Measurements from ENCODE around the gene LRRC17. TPM values are rescaled to one million over a fixed set of nuclear protein-coding genes. Genes with fewer than 3 reads are reported as not detected.

Gene LRRC17
- total and polyA plus RNA-seq, 8 donors: 0.76 to 2.7 (median 1.9) TPM

GRCh38 chr7:102990642-102991041 lies 77.8 kb downstream of the LRRC17 start:
- Histone ChIP-seq H3K27me3 (no peaks in the 10 kb centered on the region), H3K4me3 (no peak overlapping the region), H3K36me3 (no peaks in the 10 kb centered on the region), H3K4me1 (peaks cover 9 to 35% (median 27%) of the 10 kb centered on the region in 3 donors), H3K9me3 (no peaks in the 10 kb centered on the region), H3K27ac (peak overlapping the region in 3 of 4 donors; percentile 2 to 88 (median 67))
- no peak for TF ChIP-seq CTCF (IDR thresholded peaks at IDR 0.05)
- no peak for DNase-seq
- intact Hi-C loops (cut with DNase I): no loop called here
- 82 to 86% methylated on average over 2 of the region's 2 CpGs for WGBS, 2 donors
- ATAC-seq: no peak
- no peak for FAIRE-seq

- Histone ChIP-seq H3K36me3 (no peaks in the 10 kb centered on the region), H3K9me3 (no peaks in the 10 kb centered on the region), H3K4me3 (no peak overlapping the region), H3K4me1 (peaks cover 9 to 35% (median 27%) of the 10 kb centered on the region in 3 donors), H3K27me3 (no peaks in the 10 kb centered on the region), H3K27ac (peak overlapping the region in 3 of 4 donors; percentile 2 to 88 (median 67))
- FAIRE-seq (no peak), DNase-seq (no peak), ATAC-seq (no peak)
- intact Hi-C loops (cut with DNase I): no loop called here
- no peak for TF ChIP-seq CTCF (IDR thresholded peaks at IDR 0.05)
Observed at GRCh38 chr7:102991077-102991539, 78.3 kb downstream of the LRRC17 start.

GRCh38 chr7:102991540-102992214 lies 78.9 kb downstream of the LRRC17 start:
- 24% methylated on average over 2 of the region's 2 CpGs for WGBS, 2 donors
- H3K27me3 ChIP-seq: no peaks in the 10 kb centered on the region
- ATAC-seq (peak; percentile 80 to 93 (median 86)), DNase-seq (peak in 3 of 6 donors; percentile 45 to 73 (median 63)), FAIRE-seq (no peak)
- no peak overlapping the region for H3K4me3 ChIP-seq
- no peaks in the 10 kb centered on the region for H3K36me3 ChIP-seq
- intact Hi-C loops (cut with DNase I): no loop called here
- H3K9me3 ChIP-seq: no peaks in the 10 kb centered on the region
- H3K27ac ChIP-seq: peak overlapping the region in 2 of 4 donors; percentile 67 to 88
- H3K4me1 ChIP-seq: peaks cover 9 to 35% (median 27%) of the 10 kb centered on the region in 3 donors
- no peak for TF ChIP-seq CTCF (IDR thresholded peaks at IDR 0.05)

- Histone ChIP-seq H3K27ac (peak overlapping the region in 3 of 4 donors; percentile 40 to 88 (median 67)), H3K4me3 (no peak overlapping the region), H3K36me3 (no peaks in the 10 kb centered on the region), H3K27me3 (no peaks in the 10 kb centered on the region), H3K9me3 (no peaks in the 10 kb centered on the region), H3K4me1 (peaks cover 9 to 35% (median 27%) of the 10 kb centered on the region in 3 donors)
- FAIRE-seq (no peak), ATAC-seq (no peak), DNase-seq (no peak)
- TF ChIP-seq CTCF (IDR thresholded peaks at IDR 0.05): no peak
- WGBS, 2 donors: 87 to 88% methylated on average over 5 of the region's 5 CpGs
- intact Hi-C loops (cut with DNase I): no loop called here
Observed at GRCh38 chr7:102992509-102992937, 79.7 kb downstream of the LRRC17 start.

All from pancreas (tissue), 10 donors.